RPMI8226 (cell line): ENCODE measurements around the gene UGT1A10.

ENCODE experiments used
- DNase-seq: peaks from one replicate; pipeline ENCODE4 v3.0.0-alpha.2; 2015

The UGT1A10 gene

DNA sequence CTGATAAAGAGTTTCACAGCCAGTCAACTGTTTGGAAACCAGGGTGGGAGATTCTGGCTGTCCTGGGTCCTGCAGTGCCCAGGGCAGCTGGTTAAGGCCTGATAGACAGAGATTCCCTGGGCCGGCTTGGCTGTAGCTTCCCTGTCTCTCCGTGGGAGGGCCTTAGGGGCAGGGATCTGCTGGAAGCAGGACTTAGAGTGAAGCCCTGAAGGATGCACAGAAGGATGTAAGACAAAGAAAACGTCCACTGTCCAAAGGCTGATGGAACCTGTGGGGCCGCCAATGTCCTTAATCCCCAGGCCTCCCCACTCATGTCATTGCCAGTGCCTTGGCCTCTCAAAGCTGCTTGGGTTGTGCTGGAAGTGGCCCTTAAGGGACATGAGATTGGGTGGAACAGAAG lies 174.8 kb downstream of the UGT1A10 start:
- DNase-seq, result no peak

DNA sequence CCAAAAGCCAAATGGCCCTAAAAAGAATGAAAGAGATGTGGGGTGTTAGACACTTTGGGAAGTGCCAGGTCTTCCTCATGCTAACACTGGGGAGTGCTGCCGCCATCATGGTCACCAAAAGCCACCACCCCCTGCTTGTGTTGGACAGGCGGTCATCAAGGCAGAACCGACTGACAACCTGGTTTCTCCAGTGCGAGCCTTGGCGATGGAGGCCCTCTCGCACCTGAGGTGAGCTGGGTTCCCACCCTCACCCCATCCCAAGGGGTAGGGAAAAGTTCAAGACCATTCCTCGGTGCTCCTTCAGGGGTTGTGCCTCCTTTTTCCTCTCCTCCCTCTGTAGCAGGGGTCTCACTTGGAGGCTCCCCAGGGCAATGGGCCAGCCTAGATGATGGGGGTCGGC lies 175.5 kb downstream of the UGT1A10 start:
- DNase-seq, result no peak

GRCh38 chr2:233813236-233814055 lies 177.2 kb downstream of the UGT1A10 start:
- DNase-seq, result no peak

DNA sequence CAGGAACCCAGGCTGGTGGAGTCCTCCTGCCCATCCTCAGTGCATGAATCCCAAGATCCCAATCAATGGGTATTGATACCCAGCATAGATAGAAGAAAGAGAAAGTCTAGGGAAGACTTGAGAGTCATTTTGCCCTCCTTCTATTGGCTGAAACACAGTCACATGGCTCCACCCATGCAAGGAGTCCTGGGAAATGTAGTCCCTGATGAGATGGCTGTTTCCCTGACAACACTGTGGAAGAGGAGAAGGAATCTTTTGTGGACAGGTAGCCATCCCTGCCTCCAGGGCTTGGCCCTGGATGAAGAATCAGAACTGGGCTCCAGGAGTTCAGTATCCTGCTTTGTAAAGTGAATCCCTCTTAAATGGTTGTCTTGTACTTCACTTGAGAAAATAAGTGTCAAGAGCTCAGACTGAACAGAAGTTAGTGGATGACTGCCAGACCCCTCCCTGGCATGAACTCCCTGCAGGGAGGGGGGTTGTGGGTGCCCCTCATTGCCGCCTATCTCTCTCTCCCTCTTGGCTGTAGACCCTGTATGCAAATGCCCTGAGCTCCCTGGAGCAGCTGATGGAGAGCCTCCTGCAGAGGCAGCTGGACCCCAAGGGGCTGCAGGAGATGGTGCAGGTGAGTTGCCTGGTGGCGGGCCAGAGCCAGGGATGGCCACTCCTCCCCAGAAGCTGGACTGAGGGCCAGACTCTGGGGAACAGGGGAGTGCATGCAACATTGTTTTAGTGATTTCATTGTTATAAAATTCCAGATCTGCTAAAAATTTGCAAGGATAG lies 178.0 kb downstream of the UGT1A10 start:
- no peak for DNase-seq

GRCh38 chr2:233815861-233816260 lies 179.6 kb downstream of the UGT1A10 start:
- no peak for DNase-seq

DNA sequence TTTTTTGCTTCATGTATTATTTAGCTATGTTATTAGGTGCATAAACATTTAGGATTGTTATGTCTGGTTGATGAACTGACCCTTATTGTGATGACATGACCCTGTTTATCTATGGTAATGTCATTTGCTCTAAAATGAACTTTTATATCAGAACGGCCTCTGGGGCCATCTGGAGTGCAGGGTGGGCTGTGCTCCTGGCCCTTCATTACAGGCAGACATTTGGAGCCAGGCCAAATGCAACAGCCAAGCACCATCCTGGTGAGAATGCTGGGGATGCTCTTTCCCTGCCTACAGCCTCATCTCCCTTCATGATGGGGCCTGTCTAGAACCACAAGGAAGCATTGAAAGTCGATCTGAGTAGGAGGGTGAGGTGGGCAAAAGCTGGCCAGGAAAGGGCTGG lies 180.1 kb downstream of the UGT1A10 start:
- no peak for DNase-seq

DNA sequence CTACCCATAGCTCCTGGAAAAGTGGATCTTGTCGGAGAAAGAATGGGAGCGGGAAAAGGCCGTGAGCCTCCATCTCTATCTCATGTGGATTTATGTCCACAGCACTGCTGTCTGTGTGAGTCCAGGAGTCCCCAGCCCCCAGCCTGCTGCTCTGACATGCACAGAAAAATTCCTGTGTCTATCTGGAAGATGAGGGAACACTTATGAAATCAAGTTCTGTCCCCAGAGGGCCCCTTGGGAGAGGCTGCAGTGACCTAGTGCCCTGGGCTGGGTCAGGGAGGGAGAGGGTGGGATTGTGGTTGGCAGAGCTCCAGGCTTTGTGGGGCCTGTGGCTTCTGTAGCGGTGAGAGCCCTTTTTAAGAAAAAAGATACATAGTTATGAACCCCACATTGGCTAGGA lies 180.5 kb downstream of the UGT1A10 start:
- no peak for DNase-seq

- no peak for DNase-seq
Observed at GRCh38 chr2:233817361-233817911, 181.2 kb downstream of the UGT1A10 start.

DNA sequence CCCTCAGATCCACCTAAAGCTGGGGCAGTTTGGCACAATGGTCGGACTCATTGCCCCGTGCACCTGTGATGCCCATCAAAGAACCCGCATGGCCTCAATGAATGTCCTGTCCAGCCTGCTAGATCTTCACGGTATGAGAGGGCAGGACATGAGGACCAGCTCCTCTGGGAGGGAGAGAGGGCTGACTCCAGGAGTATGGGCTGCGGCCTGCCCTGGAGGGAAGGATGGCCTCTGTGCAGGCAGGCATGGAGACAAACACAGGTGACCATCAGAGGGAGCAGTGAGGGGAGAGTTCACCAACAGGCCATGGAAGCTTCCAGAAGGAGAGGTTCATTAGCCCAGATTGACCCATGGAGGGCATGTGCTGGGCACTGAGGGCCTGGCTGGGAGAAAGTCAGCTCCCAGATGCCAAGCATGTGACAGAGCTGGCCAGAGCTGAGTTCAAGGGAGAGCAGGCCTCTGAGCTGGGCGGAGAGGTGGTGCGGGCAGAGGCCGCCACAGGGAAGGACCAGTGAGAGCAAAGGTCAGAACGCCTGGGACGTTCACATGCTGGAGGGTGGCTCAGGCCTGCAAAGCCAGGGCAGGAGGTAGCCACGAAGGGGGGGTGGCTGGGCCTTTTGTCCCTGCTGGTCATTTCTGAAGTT lies 181.9 kb downstream of the UGT1A10 start:
- DNase-seq, result no peak

GRCh38 chr2:233818639-233819621 lies 182.7 kb downstream of the UGT1A10 start:
- no peak for DNase-seq

- DNase-seq, result no peak
Observed at GRCh38 chr2:233819884-233820773, 183.9 kb downstream of the UGT1A10 start.

DNA sequence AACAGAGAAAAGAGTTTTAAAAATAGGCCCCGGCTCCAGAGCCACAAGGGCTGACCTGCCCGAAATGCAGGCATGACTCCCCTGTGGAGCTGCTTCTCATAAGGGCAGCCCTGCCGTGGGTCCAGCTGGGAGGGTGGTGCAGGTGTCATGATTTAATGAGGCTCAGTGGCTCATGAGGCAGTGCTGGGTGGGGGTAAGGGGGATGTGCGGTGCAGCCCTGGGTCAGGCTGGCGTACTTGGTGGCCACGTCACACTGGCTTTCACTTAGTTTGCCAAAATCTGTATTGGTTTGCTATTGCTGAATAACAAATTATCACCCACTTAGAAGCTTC lies 184.5 kb downstream of the UGT1A10 start:
- DNase-seq, result no peak

DNA sequence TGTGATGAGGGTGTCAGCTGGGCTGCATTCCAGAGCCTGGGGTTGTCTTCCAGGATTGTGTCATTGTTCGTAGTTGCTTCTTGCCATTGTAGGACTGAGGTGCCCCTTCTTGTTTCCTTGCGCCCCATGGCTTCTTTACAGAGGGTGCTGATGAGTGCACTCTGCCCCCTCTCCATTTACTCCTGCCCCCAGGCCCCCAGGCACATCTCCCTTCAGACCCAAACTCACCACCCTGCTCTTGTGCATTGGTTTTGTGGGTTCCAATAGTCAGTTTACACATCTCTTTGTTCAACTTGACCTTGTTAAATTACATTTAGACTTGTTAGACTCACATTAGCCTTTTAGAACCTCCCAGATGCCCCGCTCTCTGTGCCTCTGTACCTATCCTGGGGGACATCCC lies 184.9 kb downstream of the UGT1A10 start:
- DNase-seq, result no peak

DNA sequence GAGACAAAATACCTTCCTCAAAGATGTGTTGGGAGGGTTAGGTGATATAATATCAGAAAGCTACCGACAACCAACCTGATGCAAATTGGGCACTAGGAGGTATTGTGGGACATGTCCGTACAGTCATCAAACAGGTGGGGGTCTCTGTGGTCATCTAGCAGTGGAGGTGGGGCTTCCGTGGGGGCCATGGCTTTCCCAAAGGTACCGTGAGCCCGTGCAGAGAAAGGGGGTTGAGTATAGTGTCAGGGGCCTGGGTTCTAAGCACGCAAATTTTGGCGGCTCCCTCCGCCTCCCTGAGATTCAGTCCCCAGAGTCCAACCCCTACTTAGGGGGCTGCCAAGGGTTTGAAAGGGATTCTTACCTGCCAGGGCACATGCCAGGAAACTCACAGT lies 185.5 kb downstream of the UGT1A10 start:
- no peak for DNase-seq

- DNase-seq, result no peak
Observed at GRCh38 chr2:233822101-233822771, 186.0 kb downstream of the UGT1A10 start.
